ENCODE data around the gene ZFP36L2.
"Not testable (repeated sequence)": the region's sequence is repeated elsewhere in the genome, so short reads cannot be mapped to it uniquely, and the experiment has no call there.

ZFP36L2 gene

GRCh38 chr2:43206602-43207001 is 19.8 kb downstream of the ZFP36L2 start:
- no peak for FAIRE-seq

GRCh38 chr2:43203373-43203772 is 23.0 kb downstream of the ZFP36L2 start:
- no peak for FAIRE-seq

- FAIRE-seq: no peak
These were observed 24.1 kb downstream of the ZFP36L2 start for GRCh38 chr2:43202289-43202688.

- no peak for FAIRE-seq
These were observed 24.9 kb downstream of the ZFP36L2 start for GRCh38 chr2:43201497-43201896.

- FAIRE-seq: no peak
These were observed 25.4 kb downstream of the ZFP36L2 start for GRCh38 chr2:43201016-43201415.

GRCh38 chr2:43199492-43200488 is 26.6 kb downstream of the ZFP36L2 start:
- no peak for FAIRE-seq

- FAIRE-seq: no peak
These were observed 28.1 kb downstream of the ZFP36L2 start for GRCh38 chr2:43198263-43198662.

GRCh38 chr2:43197588-43197896 is 28.9 kb downstream of the ZFP36L2 start:
- FAIRE-seq: no peak

GRCh38 chr2:43196768-43197587 is 29.4 kb downstream of the ZFP36L2 start:
- no peak for FAIRE-seq

- FAIRE-seq: no peak
These were observed 32.1 kb downstream of the ZFP36L2 start for GRCh38 chr2:43194121-43194869.

- FAIRE-seq: no peak
These were observed 32.7 kb downstream of the ZFP36L2 start for GRCh38 chr2:43193652-43194120.

GRCh38 chr2:43192744-43193651 is 33.4 kb downstream of the ZFP36L2 start:
- no peak for FAIRE-seq

- no peak for FAIRE-seq
These were observed 34.4 kb downstream of the ZFP36L2 start for GRCh38 chr2:43191947-43192516.

GRCh38 chr2:43190311-43191052 is 35.9 kb downstream of the ZFP36L2 start:
- no peak for FAIRE-seq

GRCh38 chr2:43189861-43190260 is 36.5 kb downstream of the ZFP36L2 start:
- not testable (repeated sequence) for FAIRE-seq

- no peak for FAIRE-seq
These were observed 37.6 kb downstream of the ZFP36L2 start for GRCh38 chr2:43188561-43189386.

GRCh38 chr2:43186679-43187374 is 39.6 kb downstream of the ZFP36L2 start:
- no peak for FAIRE-seq

GRCh38 chr2:43186321-43186678 is 40.1 kb downstream of the ZFP36L2 start:
- no peak for FAIRE-seq

- no peak for FAIRE-seq
These were observed 41.3 kb downstream of the ZFP36L2 start for GRCh38 chr2:43185146-43185545.

Data from A204.1 (cell line).